Measurements from ENCODE around the gene TENM4. TPM values are rescaled to one million over a fixed set of nuclear protein-coding genes. Genes with fewer than 3 reads are reported as not detected.

The TENM4 gene
- total and polyA plus RNA-seq, 2 of the 13 experiments (the other 11 are each of a cell fraction or from before 2014, with no cell fraction given): not detected

GRCh38 chr11:78744949-78745348, 695.9 kb downstream of the TENM4 start:
- ATAC-seq (no peak), DNase-seq (ENCODE audit: low spot score) (no peak), FAIRE-seq (no peak)
- in situ Hi-C loops (cut with HindIII; ENCODE audit: extremely low pct_ligation_motif_present, low pct_unique_long_range_greater_than_20kb) (no loop called here), intact Hi-C loops (cut with micrococcal nuclease; ENCODE audit: unreplicated experiment) (no loop called here)
- TF ChIP-seq ZNF326 (CRISPR knock-in tag; IDR thresholded peaks at IDR 0.05; ENCODE audit: borderline replicate concordance): no peak
- TF ChIP-seq KAT2B (IDR thresholded peaks at IDR 0.05; ENCODE audit: borderline replicate concordance, low read depth, low read length): no peak
- peak; percentile 80 for TF ChIP-seq ATF7 (IDR thresholded peaks at IDR 0.05)
- TF ChIP-seq ATF7 (CRISPR knock-in tag; IDR thresholded peaks at IDR 0.05): no peak
- TF ChIP-seq ZBTB7A (CRISPR knock-in tag; IDR thresholded peaks at IDR 0.05): no peak
- TF ChIP-seq ZNF691 (CRISPR knock-in tag; IDR thresholded peaks at IDR 0.05; ENCODE audit: borderline replicate concordance, low read depth): no peak
- 0 out of 2 replicates have a peak, but pooled peaks have one; percentile 27 for TF ChIP-seq CEBPB (IDR thresholded peaks at IDR 0.05; ENCODE audit: borderline replicate concordance, low read depth, low read length)
- TF ChIP-seq ZNF703 (CRISPR knock-in tag; IDR thresholded peaks at IDR 0.05; ENCODE audit: borderline replicate concordance): no peak
- no peak for TF ChIP-seq KLF16 (CRISPR knock-in tag; IDR thresholded peaks at IDR 0.05)
- 0 out of 5 replicates have a peak, but pooled peaks cover 1 to 12% of the 10 kb centered on the region in 2 experiments for H3K27me3 ChIP-seq (ENCODE audit: control insufficient read depth in 1 of 2, insufficient read depth in 2 of 2, low read length in 2 of 2)
- ChIA-PET POLR2A (no interaction called here), CTCF (ENCODE audit: low intra/inter-chr PET ratio, low total read pairs) (no interaction called here)
- no peaks in the 10 kb centered on the region for H4K20me1 ChIP-seq (ENCODE audit: insufficient read depth, low read length)
- H3K4me2 ChIP-seq (ENCODE audit: low read depth, low read length): no peak overlapping the region
- H3K9ac ChIP-seq (ENCODE audit: insufficient read depth, low read depth, low read length): no peak overlapping the region
- H3K27ac ChIP-seq (ENCODE audit: extremely low read length, insufficient read depth, low read length): no peak overlapping the region
- no peaks in the 10 kb centered on the region for H3K36me3 ChIP-seq (replicated peaks in 1 of 2; ENCODE audit: control insufficient read depth in 1 of 2, insufficient read depth in 2 of 2, low read length in 2 of 2)
- no peaks in the 10 kb centered on the region for H3K4me1 ChIP-seq (ENCODE audit: insufficient read depth, low read length)
- H3K9me3 ChIP-seq (ENCODE audit: low read length): no peaks in the 10 kb centered on the region
- BruUV-seq (replicated peaks): no TSS peak
- H2AFZ ChIP-seq (ENCODE audit: low read length): no peak overlapping the region
- no peaks in the 10 kb centered on the region for H3K79me2 ChIP-seq (ENCODE audit: insufficient read depth, low read length)
- WGBS (ENCODE audit: low lambda C conversion rate): 37% methylated on average over 5 of the region's 5 CpGs
- no peak overlapping the region for H3K4me3 ChIP-seq (replicated peaks in 1 of 3; ENCODE audit: insufficient read depth in 1 of 3, low read depth in 2 of 3, low read length in 3 of 3)

GRCh38 chr11:78744202-78744601, 696.6 kb downstream of the TENM4 start:
- CTCF ChIA-PET (ENCODE audit: low intra/inter-chr PET ratio, low total read pairs): no interaction called here
- TF ChIP-seq ZNF430 (CRISPR knock-in tag; IDR thresholded peaks at IDR 0.05) (no peak), NFKB2 (CRISPR knock-in tag; IDR thresholded peaks at IDR 0.05; ENCODE audit: borderline replicate concordance) (no peak), JUNB (CRISPR knock-in tag; IDR thresholded peaks at IDR 0.05; ENCODE audit: borderline replicate concordance) (no peak), ETS1 (CRISPR knock-in tag; IDR thresholded peaks at IDR 0.05) (no peak), CAMTA2 (CRISPR knock-in tag; IDR thresholded peaks at IDR 0.05; ENCODE audit: borderline replicate concordance) (no peak), THAP7 (CRISPR knock-in tag; IDR thresholded peaks at IDR 0.05) (no peak), ZBTB43 (CRISPR knock-in tag; conservative IDR thresholded peaks at IDR 0.05) (no peak)

More at GRCh38 chr11:78744202-78744601, 696.6 kb downstream of the TENM4 start:
- Histone ChIP-seq H3K9ac (ENCODE audit: insufficient read depth, low read depth, low read length) (no peak overlapping the region), H3K4me3 (replicated peaks in 1 of 3; ENCODE audit: insufficient read depth in 1 of 3, low read depth in 2 of 3, low read length in 3 of 3) (no peak overlapping the region), H4K20me1 (ENCODE audit: insufficient read depth, low read length) (no peaks in the 10 kb centered on the region), H3K27ac (ENCODE audit: extremely low read length, insufficient read depth, low read length) (no peak overlapping the region), H3K79me2 (ENCODE audit: insufficient read depth, low read length) (no peaks in the 10 kb centered on the region), H3K4me1 (ENCODE audit: insufficient read depth, low read length) (no peaks in the 10 kb centered on the region), H3K9me3 (ENCODE audit: low read length) (no peaks in the 10 kb centered on the region), H2AFZ (ENCODE audit: low read length) (no peak overlapping the region), H3K36me3 (replicated peaks in 1 of 2; ENCODE audit: control insufficient read depth in 1 of 2, insufficient read depth in 2 of 2, low read length in 2 of 2) (no peaks in the 10 kb centered on the region), H3K4me2 (ENCODE audit: low read depth, low read length) (no peak overlapping the region), H3K27me3 (ENCODE audit: control insufficient read depth in 1 of 2, insufficient read depth in 2 of 2, low read length in 2 of 2) (0 out of 5 replicates have a peak, but pooled peaks cover 1 to 20% of the 10 kb centered on the region in 2 experiments)
- DNase-seq (ENCODE audit: low spot score) (no peak), ATAC-seq (no peak), FAIRE-seq (no peak)
- 15% methylated on average over 6 of the region's 6 CpGs for WGBS (ENCODE audit: low lambda C conversion rate)
- POLR2A ChIA-PET: no interaction called here
- intact Hi-C loops (cut with micrococcal nuclease; ENCODE audit: unreplicated experiment) (no loop called here), in situ Hi-C loops (cut with HindIII; ENCODE audit: extremely low pct_ligation_motif_present, low pct_unique_long_range_greater_than_20kb) (no loop called here)
- BruUV-seq (replicated peaks): no TSS peak

Measured in HepG2 (cell line).